D341Med (cell line): Measurements from ENCODE around the gene TUBA3D.
A peak's percentile ranks its signal among the peaks of the same experiment; 100 is the strongest.
"Not testable (repeated sequence)": the region's sequence is repeated elsewhere in the genome, so short reads cannot be mapped to it uniquely, and the experiment has no call there.

Experiments
- DNase-seq: peaks from one replicate; pipeline ENCODE4 v3.0.0; 2012; ENCODE audit warnings: low spot score

TUBA3D gene

GRCh38 chr2:131483981-131484820, 8.3 kb downstream of the TUBA3D start:
- DNase-seq: not testable (repeated sequence)

GRCh38 chr2:131484906-131485460, 9.1 kb downstream of the TUBA3D start:
- DNase-seq: not testable (repeated sequence)

GRCh38 chr2:131486201-131486902, 10.4 kb downstream of the TUBA3D start:
- DNase-seq: not testable (repeated sequence)

- DNase-seq: no peak
Measured at GRCh38 chr2:131488306-131489205, 12.6 kb downstream of the TUBA3D start.

- DNase-seq: not testable (repeated sequence)
Measured at GRCh38 chr2:131490616-131491468, 14.9 kb downstream of the TUBA3D start.

- not testable (repeated sequence) for DNase-seq
Measured at GRCh38 chr2:131491469-131491836, 15.5 kb downstream of the TUBA3D start.

- not testable (repeated sequence) for DNase-seq
Measured at GRCh38 chr2:131492015-131492417, 16.1 kb downstream of the TUBA3D start, which contains the start of gene MZT2A. MZT2A (minus strand) TSS chr2:131492397; CDS start chr2:131492376, 21 bp downstream.

GRCh38 chr2:131492418-131493198, 16.7 kb downstream of the TUBA3D start:
- DNase-seq: peak; percentile 93

- no peak for DNase-seq
Measured at GRCh38 chr2:131493199-131493968, 17.5 kb downstream of the TUBA3D start.

GRCh38 chr2:131495506-131495905, 19.6 kb downstream of the TUBA3D start:
- DNase-seq: not testable (repeated sequence)

- not testable (repeated sequence) for DNase-seq
Measured at GRCh38 chr2:131498321-131498973, 22.5 kb downstream of the TUBA3D start.

- not testable (repeated sequence) for DNase-seq
Measured at GRCh38 chr2:131503587-131503986, 27.7 kb downstream of the TUBA3D start.

- DNase-seq: not testable (repeated sequence)
Measured at GRCh38 chr2:131504082-131504750, 28.3 kb downstream of the TUBA3D start.

- no peak for DNase-seq
Measured at GRCh38 chr2:131509615-131510014, 33.7 kb downstream of the TUBA3D start.

GRCh38 chr2:131511291-131511968, 35.5 kb downstream of the TUBA3D start:
- not testable (repeated sequence) for DNase-seq

- DNase-seq: not testable (repeated sequence)
Measured at GRCh38 chr2:131511969-131512870, 36.3 kb downstream of the TUBA3D start.
